GM21576 (cell line): Measurements from ENCODE around the gene SIRT6.
A peak's percentile ranks its signal among the peaks of the same experiment; 100 is the strongest.
"Not testable (repeated sequence)": the region's sequence is repeated elsewhere in the genome, so short reads cannot be mapped to it uniquely, and the experiment has no call there.

Experiments used
- ATAC-seq: cut with Tn5 transposase; IDR thresholded peaks from one replicate; pipeline ENCODE4 v1.9.1; 2021; ENCODE audit warnings: mild to moderate bottlenecking, moderate library complexity; ENCODE audit not compliant: unreplicated experiment

SIRT6 gene

DNA sequence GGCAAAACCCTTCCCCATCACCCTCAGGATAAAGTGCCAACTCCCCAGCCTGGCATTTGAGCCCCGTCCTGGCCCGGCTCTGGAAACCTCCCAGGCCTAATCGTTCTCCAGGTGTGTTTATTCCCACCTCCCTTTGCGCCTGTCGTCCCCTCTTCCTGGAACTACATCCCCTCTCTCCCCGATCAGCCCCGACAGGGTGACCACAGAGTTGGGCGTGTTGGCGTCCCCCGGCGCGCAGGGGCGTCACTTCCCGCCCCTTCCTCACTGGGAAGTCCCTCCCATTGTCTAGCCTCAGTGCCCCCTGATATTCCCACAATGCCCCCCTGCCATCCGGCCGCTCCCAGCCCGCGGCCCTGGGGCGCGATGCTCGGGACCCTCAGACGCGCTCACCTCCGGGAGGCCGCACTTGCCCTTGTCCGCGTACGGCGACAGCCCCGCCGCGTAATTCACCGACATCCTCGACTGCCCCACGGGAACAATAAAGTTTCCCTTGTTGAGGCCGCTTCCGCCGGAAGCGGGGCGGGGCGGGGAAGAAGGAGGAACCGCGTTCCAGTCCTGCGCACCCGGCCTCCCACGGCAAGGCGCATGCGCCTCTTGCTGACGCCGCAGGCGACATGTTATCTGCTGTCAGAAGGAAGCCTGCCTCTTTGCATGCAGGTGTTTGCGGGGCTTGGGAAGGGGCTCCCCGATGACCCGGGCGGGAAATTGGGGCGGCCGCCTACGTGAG, at the start of gene SIRT6, which contains the start of gene ANKRD24:
Gene SIRT6 (minus strand): TSS at position 480 of the 727 bp plus-strand sequence. CDS start 24 bp downstream, at position 456.
Gene ANKRD24 (plus strand): TSS at position 606 of the 727 bp plus-strand sequence. CDS start 3,737 bp downstream, outside the sequence.
- ATAC-seq, result peak; percentile 54

DNA sequence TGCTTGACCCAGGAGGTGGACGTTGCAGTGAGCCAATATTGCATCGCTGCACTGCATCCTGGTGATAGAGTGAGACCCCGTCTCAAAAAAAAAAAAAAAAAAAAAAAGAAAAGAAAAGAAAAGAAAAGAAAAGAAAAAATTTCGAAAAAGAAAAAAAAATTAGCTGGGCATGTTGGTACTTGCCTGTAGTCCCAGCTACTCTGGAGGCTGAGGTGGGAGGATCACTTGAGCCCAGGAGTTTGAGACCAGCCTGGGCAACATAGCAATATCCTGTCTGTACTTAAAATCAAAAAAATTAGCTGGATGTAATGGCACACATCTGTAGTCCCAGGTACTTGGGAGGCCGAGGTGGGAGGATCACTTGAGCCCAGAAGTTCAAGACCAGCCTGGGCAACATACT, 49.8 kb upstream of the SIRT6 start:
- not testable (repeated sequence) for ATAC-seq

DNA sequence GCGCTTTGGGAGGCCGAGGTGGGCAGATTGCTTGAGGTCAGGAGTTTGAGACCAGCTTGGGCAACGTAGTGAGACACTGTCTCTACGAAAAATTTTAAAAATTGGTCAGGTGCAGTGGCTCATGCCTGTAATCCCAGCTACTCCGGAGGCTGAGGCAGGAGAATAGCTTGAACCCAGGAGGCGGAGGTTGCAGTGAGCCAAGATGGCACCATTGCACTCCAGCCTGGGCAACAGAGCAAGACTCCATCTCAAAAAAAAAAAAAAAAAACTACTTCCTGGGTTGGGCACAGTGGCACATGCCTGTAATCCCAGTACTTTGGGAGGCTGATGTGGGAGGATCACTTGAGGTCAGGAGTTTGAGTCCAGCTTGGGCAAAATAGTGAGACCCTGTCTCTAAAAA, 49.2 kb upstream of the SIRT6 start:
- not testable (repeated sequence) for ATAC-seq

DNA sequence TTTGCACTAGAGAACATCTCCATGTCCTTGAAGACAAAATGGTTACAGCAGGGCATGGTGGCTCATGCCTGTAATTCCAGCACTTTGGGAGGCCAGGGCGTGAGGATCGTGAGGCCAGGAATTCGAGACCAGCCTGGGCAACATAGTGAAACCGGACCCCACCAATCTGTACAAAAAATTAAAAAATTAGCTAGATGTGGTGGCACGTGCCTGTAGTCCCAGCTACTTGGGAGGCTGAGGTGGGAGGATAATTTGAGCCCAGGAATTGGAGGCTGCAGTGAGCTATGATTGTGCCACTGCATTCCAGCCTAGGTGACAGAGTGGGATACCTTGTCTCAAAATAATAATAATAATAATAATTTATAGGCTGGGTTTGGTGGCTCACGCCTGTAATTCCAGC, 47.9 kb upstream of the SIRT6 start:
- not testable (repeated sequence) for ATAC-seq

DNA sequence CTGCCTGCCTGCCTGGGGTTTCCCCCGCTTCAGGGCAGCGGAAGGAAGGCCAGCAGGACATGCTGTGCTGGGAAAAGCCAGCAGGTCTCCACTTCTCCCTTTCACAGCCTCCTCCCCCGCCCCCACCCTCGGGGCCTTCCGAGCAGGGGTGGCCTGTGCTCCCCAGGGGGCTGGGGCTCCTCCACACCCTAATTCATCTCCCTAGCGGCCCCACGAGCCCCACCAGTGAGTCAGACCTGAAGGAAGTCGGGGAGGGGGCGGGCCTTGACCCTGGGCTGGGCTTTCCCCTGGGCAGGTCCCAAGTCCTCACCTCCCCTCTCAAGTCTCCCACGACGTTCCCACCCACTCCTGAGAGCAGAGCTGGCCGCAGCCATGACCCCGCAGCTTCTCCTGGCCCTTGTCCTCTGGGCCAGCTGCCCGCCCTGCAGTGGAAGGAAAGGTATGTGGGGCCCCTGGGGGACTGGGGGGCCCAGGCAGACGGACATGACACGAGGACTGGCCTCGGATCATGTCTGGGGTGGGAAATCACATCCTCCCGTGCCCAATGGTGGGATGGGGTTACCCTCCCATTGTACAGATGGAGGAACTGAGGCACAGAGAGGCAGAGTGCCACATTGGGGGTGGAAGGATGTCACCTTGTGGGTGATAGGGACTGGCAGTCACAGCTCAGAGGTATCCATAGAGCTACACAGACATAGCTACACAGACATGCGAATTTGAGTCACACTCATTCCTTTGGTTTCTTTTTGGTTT, 47.0 kb upstream of the SIRT6 start, which contains the start of gene EBI3:
Gene EBI3 (plus strand): TSS at position 345 of the 753 bp plus-strand sequence. CDS start 28 bp downstream, at position 373.
- ATAC-seq, result peak; percentile 44

DNA sequence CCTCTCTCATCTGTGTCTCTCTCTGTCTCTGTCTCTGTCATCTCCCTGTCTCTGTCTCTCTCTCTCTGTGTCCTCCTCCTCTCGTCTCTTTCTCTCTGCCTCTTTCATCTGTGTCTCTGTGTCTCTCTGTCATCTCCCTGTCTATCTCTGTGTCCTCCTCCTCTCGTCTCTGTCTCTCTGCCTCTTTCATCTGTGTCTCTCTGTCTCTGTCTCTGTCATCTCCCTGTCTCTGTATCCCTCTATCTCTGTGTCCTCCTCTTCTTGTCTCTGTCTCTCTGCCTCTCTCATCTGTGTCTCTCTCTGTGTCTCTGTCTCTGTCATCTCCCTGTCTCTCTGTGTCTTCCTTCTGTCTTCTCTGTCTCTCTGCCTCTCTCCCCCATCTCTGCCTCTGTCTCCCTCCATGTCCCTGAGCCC, 46.4 kb upstream of the SIRT6 start:
- no peak for ATAC-seq

DNA sequence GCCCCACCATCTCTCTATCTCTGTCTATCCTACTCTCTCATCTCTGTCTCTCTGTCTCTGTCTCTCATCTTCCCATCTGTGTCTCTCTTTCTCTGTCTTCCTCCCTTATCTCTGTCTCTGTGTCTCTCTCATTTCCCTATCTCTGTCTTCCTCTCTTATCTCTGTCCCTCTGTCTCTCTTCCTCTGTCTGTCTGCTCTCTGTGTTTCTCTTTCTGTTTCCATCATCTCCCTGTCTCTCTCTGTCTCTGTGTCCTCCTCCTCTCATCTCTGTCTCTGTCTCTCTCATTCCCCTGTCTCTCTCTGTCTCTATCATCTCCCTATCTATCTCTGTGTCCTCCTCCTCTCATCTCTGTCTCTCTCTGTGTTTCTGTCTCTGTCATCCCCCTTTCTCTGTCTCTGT, 45.4 kb upstream of the SIRT6 start:
- ATAC-seq, result no peak

DNA sequence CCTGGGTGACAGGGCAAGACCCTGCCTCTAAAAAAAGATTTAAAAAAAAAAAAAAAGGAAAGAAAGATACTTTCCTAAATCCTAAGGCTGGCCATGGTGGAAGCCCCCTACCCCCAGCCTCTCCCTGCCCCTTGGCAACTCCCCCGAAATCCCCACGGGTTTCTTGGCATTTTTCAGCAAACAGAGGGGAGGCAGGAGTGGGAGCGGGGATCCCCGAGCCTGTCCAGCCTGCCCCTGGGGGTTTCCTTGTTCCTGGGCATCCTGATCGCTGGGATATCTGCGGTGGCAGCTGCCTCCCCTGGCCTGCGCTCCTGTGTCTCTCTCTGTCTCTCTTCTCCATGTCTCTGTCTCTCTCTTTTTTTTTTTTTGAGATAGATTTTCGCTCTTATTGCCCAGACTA, 43.5 kb upstream of the SIRT6 start:
- no peak for ATAC-seq

DNA sequence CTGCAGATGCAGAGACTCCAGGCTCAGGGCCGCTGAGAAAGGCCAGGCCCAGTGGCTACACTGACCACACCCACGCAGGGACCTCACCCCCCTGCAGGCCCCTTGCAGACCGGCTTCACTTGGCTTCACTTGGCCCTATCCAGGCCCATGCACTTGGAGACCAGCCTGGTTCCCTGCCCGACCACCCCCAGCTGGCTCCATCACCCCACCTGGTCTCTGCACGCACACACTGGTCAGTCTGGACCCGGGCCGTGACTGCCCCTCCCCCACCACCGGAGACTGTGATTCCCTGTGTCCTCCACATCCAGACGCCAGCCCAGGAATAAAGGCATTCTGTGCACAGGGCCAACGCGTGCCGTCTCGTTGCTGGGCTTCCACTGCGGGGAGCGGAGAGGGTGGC, 42.1 kb upstream of the SIRT6 start:
- ATAC-seq, result no peak

DNA sequence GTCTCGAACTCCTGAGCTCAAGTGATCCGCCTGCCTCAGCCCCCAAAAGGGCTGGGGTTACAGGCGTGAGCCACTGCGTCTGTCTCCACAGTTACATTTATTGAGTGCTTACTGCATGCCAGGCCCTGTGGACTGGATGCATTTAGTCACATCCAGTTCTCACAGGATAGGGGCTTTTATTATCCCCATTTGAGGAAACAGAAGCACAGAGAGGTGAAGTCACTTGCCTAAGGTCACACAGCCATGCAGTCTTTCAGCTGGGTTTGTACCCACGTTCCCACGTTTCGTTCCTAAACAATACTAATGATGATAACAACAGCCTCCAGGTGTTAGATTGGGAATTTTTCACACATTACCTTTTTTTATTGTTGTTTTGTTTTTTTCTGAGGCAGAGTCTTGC, 37.8 kb upstream of the SIRT6 start:
- ATAC-seq, result no peak

DNA sequence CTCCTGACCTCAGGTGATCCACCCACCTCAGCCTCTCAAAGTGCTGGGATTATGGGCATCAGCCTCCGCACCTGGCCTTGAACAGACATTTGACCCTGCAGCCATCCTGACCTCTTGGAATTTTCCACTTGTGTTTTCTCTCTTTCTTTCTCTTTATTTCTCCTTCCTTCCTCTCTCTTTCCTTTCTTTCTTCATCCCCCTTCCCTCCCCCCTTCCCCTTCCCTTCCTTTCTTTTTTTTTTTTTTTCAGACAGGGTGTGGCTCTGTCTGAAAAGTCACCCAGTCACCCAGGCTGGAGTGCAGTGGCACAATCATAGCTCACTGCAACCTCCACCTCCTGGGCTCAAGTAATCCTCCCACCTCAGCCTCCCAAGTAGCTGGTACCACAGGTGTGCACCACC, 36.2 kb upstream of the SIRT6 start:
- ATAC-seq, result not testable (repeated sequence)

DNA sequence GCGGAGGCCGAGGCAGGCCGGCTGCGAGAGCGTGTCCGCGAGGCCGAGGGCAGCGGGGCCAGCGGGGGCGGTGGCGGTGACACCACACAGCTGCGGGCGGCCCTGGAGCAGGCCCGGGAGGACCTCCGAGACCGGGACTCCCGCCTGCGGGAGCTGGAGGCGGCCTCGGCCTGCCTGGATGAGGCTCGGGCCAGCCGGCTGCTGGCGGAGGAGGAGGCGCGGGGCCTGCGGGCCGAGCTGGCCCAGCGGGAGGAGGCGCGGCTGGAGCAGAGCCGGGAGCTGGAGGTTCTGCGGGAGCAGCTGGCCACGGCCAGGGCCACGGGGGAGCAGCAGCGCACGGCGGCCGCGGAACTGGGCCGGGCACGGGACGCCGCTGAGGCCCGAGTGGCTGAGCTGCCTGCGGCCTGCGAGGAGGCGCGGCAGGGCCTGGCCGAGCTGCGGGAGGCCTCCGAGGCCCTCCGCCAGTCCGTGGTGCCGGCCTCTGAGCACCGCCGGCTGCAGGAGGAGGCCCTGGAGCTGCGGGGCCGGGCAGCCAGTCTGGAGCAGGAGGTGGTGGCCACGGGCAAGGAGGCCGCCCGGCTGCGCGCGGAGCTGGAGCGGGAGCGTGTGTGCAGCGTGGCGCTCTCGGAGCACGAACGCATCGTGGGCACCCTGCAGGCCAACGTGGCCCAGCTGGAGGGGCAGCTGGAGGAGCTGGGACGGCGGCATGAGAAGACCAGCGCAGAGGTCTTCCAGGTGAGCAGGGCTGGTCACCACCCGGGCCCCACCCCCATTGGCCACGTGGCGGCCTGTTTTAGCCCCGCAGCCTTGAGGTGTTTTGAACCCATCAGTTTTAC, 35.3 kb upstream of the SIRT6 start:
- no peak for ATAC-seq

DNA sequence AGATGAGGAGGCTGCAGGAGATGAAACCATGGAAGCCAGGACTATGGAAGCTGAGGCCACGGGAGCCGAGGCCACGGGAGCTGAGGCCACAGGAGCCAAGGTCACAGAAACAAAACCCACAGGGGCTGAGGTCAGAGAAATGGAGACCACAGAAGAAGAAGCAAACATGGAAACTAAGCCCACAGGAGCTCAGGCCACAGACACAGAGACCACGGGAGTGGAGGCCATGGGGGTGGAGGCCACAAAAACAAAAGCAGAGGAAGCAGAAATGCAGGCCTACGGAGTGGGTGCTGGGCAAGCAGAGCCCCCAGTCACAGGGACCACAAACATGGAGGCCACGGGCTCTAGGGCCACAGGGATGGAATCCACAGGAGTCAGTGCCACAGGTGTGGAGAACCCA, 34.5 kb upstream of the SIRT6 start:
- no peak for ATAC-seq

DNA sequence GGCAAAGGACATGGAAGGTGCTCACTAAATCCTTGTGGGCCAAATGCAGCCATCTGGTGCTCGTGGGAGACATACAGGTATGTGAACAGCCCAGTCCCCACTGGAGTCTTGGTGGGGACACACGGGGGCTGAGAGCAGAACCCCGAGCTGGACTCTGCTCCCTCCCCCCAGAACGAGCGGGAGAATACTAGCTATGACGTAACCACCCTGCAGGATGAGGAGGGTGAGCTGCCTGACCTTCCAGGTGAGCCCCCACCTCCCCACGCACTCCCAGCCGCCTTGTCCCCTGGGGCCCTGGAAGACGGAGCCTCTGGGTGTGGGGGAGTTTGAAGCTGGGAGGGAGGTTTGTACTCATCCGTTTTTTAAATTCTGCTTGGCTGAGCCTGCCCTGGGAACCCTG, 33.4 kb upstream of the SIRT6 start:
- ATAC-seq, result no peak

DNA sequence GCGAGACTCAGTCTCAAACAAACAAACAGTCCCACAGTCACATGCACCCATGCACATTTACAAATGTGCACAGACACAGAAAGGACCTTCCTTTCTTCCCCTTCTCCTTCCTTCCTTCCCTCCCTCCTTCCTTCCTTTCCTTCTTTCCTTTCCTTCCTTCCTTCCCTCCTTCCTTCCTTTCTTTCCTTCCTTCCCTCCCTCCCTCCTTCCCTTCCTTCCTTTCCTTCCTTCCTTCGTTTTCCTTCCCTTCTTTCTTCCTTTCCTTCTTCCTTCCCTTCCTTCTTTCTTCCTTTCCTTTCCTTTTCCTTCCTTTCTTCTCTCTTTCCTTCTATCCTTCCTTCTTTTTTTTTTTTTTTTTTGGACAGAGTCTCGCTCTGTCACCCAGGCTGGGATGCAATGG, 30.8 kb upstream of the SIRT6 start:
- no peak for ATAC-seq

DNA sequence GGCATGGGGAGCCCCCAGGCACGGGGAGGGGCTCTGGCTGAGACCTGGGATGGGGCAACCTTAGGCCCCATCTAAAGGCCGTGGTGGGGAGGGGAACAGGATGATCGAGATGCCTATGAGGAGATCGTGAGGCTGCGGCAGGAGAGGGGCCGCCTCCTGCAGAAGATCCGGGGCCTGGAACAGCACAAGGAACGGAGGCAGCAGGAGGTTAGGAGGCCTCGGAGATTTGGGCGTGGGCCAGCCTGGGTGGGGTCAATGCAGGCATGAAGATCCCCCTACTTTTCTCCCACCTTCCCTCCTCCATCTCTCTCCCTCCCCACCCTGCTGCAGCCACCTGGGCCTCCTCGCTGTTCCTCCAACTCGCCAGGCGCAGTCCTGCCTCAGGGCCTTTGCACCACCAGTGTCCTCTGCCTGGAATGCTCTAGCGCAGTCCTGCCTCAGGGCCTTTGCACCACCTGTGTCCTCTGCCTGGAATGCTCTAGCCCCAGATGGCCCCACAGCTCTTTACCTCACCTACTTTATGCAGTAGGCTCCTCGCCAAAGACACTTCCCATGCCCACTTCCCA, 27.9 kb upstream of the SIRT6 start:
- ATAC-seq, result no peak

DNA sequence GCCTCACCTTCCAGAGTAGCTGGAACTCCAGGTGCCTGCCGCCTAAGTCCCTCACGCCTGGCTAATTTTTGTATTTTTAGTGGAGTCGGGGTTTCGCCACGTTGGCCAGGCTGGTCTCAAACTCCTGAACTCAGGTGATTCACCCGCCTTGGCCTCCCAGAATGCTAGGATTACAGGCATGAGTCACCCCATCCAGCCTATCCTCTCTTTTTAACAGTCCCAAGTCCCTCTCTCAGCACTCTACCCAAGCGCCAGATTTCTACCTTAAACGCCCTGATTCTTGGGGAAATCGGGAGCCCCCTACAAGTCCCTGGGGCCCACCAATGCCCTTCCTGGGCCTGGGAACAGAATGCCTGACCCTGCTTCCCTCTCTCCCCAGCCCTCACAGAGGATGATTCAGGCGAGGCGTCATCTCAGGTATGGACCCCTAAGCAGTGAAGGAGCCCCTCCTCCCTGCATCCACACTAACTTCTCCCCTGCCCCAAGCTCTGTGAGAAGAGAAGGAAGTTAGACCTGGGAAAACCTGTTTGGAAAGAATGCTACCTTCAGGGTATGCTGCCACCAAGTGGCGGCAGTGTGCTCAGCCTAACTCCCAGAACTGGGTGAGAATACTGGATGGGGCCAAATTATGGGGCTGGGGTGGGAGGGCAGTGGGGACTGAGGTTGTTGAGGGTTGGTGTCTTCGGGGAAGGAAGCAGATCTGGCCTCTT, 26.2 kb upstream of the SIRT6 start:
- ATAC-seq, result no peak

DNA sequence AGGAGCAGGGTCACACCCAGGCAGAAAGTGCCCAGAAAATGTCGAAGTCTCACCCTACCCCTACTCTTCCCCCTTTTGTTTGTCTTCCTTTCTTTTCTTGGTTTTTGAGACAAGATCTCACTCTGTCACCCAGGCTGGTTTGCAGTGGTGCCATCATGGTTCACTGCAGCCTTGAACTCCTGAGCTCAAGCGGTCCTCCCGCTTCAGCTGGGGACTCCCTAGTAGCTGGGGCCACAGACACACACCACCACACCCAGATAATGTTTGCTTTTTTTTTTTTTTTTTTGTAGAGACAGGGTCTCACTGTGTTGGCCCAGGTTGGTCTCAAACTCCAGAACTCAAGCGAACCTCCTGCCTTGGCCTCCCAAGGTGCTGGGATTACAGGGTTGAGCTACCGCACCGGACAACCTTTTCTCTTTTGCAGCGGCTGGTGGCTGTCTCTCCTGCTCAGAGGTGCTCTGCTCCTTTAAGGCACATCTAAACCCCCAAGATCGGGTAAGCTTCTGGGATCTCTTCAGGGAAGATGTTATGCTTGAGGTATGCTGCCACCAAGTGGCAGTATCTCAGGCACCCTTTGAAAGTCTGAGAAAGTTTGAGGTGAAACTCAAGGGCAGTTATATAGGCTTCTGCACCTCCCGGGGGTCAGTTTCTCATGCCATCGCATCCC, 24.6 kb upstream of the SIRT6 start:
- ATAC-seq, result no peak

DNA sequence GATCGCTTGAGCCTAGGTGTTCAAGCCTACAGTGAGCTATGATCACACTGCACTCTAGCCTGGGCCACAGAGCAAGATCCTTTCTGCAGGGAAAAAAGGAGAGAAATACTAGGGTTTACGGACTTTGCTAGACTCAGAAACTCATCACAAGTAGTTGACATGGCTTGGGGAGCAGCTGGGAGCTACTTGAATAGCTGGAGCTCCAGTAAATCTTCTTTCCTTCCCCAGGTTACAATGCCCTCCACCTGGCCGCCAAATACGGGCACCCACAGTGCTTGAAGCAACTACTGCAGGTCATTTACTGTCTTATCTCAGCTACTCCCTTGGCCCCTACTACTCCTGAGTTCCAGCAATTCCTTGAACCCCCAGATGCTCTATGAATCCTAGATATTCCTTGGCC, 19.4 kb upstream of the SIRT6 start:
- no peak for ATAC-seq
